CD4-positive, alpha-beta T cell treated with Interferon gamma for 1 hour (primary cell): ENCODE results near the gene ABCA4.
"Not testable (repeated sequence)": the region's sequence is repeated elsewhere in the genome, so short reads cannot be mapped to it uniquely, and the experiment has no call there.

Experiments used
- DNase-seq: peaks from one replicate; pipeline ENCODE4 v3.0.0-alpha.2; 2020

Gene ABCA4

DNA sequence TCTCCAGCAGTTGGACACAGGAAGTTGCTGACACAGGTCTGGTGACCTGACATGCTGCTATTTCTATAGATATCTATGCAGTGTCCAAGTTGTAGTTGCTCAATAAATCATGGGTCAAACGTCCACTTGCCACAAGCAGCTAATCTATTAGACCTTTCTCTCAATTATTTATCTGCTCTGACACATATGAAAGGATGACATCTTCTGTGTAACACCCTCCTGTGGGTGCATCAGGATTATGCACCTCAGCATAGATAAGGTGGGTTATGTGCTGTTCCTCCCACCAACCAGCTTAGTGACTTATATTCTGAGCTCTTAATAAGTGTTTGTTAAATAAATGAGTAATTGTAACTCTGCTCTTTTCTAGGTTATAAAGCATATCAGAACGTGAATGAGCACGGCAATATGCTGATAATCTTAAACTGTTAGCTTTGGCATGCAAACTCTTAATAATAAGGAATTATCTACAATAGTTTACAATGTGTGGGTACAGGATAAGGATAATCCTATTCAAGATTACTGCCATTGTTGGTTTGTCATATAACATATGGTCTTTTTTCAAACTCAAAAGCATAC lies 121.0 kb downstream of the ABCA4 start:
- DNase-seq, result no peak

DNA sequence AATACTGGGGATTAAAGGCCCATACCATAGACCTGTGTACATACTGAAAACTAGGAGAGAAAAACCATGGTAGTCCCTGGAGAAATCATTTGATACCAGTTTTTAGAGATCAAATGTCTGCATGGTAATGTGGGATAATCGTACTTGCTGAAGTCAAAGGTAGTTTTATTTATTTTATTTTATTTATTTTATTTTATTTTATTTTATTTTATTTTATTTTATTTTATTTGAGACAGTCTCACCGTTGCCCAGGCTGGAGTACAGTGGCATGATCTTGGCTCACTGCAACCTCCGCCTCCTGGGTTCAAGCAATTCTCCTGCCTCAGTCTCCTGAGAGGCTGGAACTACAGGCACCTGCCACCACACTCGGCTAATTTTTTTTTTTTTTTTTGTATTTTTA lies 122.4 kb downstream of the ABCA4 start:
- not testable (repeated sequence) for DNase-seq

DNA sequence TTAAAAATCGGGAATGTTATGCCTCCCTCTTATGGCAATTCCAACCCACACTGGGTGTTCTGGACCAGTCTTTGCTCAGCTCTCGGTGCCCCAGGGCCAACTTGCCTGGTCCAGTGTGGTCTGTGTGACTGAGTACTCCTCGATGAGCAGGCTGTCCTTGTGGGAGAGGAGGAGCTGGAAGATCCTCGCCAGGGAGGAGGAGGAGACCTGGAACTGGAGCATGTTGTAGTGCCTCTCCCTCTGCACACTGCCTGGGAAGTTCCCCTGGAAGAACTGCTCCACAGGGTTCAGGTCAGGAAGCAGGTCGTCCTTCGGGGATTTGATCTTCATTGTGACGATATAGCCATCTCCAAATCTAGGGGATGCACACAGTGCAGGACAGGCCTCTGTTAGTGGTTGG lies 123.2 kb downstream of the ABCA4 start:
- no peak for DNase-seq

DNA sequence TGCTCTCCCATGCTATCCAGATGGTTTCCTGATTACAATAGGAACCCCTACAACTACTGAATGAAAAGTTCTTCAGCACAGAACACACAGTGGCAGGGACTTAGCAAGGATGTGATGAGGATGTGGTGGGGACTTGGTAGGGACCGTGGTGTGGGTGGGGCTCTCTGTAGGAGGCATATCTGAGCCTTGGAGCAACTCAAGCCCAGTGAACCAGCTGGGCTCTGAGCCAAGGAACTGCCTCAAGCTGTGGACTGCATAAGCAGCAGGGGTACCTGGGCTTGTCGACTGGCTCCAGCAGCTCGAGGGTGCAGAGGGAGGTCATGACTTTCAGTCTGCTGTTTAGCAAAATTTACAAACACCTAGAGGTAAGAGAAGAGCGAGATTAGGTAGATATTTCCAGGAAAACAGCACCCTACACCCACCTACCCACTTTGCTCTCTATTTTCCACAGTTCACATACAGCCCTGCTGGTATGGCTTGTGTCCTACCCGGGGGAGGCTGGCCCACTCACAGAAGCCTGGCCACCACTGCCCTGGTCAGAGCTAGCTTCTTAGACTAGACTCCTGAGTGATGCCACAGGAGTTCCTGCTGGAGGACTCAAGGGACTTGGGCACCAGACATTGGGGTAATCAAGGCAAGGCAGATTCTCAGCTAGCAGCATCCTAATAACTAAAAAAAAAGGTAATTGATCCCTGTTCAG lies 125.0 kb downstream of the ABCA4 start:
- DNase-seq, result no peak

DNA sequence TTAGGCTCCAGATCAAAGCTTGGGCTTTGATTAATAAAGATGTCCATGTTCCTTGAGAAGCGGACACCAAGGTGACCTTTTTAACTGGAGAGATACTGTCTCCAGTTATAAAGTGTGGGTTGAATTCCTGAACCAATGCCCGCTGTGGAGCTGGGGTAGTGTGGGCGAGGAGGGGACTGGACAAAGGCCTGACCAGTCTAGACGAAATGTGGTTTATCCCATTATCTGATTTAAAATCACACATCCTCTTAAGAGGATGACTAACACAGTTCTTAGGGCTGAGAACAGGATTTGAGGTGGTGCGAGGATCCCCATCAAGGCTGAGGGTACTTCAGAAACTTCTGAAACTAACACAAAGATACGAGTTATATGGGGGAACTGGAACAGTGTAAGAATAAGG lies 127.2 kb downstream of the ABCA4 start:
- no peak for DNase-seq

DNA sequence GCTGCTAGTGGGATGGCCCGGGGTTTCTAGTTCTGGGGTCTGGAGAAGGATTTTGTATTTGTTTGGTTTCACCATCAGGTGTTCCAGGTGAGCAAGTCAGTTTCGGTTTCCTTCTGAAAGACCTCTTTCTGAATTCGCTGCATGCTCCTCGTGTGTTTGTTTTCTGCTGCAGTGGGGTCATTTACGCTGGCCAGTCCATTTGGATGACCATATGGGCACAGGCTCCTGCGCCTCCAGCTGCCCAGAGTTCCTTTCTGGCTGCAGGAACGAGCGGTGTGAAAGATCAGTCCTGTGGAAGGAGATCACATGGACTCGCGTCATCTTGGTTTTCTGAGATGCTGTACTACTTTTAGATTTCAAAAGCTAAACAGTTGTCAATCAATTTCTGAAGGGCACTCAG lies 128.0 kb downstream of the ABCA4 start:
- no peak for DNase-seq

DNA sequence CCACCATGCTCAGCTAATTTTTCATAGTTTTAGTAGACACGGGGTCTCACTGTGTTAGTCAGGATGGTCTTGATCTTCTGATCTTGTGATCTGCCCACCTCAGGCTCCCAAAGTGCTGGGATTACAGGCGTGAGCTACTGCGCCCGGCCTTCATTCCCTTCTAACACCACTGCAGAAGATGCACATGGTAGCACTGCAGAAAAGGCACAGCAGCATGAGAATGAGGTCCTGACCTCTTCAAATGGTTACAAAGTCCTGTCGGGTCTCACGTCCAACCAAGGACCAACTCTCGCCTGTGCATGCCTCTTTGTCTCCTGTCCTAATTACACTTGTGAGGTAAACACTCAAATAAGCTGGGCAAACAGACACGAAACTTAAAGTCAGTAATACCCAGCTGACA lies 128.8 kb downstream of the ABCA4 start:
- no peak for DNase-seq

DNA sequence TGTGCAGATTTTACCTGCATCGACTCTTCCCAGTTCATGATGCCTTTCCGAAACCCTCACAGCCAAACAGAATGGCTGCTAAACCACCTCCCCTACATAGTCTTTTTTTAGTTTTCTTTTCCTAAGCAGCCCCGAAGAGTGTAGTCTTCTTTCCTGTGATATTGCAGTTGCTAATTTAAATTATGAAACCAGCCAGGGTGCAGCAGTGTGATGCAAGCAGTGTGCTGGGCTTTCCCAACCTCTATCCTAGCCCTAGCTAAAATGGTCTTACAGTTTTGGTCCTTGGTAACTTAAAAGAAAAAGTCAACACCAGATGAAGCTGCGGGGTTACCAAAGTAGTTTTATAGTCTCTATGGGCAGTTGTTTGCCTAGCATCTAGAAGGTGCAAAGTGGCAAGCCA lies 129.7 kb downstream of the ABCA4 start:
- DNase-seq, result no peak

DNA sequence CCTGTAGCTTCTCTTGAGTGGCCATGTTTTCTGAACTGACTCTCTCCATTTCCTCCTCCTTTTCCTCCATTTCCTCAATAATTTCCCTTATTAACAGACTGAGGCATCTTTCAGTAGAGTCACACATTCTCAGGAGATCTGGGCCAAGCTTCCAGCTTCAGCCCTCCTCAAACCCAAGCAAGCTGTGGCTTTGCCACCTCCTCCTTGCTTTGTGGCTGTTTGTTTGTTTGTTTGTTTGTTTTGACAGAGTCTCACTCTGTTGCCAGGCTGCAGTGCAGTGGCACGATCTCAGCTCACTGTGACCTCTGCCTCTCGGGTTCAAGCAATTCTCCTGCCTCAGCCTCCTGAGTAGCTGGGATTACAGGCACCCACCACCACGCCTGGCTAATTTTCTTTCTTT lies 130.5 kb downstream of the ABCA4 start:
- DNase-seq, result not testable (repeated sequence)

DNA sequence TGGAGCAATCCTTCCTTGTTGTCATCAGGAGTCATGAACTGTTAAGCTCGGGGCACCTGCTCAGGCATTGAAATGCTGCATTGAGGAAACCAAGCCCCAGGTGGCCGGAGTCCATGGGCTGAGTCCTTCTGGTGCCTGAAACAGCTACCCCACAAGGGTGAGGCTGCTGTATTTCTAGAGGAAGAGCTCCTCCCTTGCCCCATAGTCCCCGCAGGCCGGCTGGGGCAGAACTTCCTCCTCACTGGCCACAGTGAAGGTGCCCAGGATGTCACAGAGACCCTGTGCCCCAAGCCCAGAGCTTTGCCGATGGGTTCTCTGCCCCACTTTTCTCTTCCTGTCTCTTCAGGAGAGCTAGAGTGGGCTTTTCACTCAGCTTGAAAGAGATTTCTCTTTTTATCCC lies 130.9 kb downstream of the ABCA4 start:
- DNase-seq, result peak; percentile 7

DNA sequence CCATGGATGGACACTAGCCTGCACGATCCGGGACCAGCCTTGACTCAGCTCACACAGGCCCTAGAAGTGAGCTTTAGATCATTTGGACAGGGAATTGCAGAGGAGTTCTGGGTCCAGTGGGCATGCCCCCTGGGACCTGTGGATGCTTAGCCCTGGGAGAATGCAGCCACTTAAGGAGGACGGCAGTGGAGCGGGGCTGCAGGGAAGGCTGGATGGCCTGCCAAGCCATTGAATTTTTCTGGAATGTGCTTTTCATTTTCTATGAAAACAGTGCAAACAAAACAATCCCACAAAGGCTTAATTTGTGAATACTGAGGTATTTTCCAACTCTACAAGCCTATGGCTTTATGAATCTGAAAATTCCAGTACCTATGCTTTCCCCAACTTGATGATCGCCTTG lies 131.3 kb downstream of the ABCA4 start:
- no peak for DNase-seq

DNA sequence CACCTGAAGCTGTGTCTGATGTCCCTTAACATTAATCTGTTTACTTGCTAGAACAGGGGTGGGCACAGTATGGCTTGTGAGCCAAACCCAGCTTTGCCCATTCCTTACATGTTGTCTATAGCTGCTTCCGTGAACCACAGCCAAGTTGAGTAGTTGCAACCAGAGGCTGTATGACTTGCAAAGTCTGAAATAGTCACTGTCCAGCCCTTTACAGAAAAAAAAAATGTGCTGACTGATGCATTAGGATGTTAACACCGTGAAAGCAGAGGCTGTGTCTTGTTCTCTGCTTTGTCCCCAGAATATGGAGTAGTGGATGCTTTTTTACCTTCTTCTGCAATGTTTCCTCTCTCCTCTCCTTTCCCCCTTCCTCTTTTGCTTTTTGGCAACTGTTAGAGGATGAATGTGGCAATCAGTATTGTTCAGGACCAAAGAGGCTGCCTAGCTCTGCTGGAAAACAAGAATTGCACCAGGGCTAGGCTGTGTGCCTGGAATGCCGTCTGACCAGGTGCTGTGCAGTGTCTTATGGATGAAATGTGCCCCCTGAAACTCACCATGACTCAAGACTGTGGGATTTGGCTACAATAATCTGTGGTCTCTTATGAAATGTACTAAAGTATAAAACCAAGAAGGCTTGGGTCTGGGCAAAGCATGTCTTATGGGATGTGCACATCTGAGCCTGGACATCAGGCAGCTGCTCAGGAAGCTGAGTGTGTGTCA lies 132.2 kb downstream of the ABCA4 start:
- no peak for DNase-seq

DNA sequence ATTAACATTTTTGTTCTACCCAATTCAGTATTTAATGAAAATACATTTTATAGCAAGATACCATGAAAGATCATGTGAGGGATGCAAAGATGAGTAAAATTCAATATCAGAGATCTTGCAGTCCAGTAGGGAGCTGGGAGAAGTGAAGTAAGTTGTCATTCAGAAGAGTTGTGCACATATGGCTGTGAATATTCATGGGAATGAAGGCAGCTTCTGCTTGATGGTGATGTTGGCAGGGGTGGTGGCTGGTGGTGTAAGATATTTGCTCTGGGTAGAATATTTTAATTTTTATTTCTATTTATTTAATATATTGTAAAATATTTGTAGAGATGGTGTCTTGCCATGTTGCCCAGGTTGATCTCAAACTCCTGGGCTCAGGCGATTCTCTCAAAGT lies 139.7 kb downstream of the ABCA4 start:
- no peak for DNase-seq

DNA sequence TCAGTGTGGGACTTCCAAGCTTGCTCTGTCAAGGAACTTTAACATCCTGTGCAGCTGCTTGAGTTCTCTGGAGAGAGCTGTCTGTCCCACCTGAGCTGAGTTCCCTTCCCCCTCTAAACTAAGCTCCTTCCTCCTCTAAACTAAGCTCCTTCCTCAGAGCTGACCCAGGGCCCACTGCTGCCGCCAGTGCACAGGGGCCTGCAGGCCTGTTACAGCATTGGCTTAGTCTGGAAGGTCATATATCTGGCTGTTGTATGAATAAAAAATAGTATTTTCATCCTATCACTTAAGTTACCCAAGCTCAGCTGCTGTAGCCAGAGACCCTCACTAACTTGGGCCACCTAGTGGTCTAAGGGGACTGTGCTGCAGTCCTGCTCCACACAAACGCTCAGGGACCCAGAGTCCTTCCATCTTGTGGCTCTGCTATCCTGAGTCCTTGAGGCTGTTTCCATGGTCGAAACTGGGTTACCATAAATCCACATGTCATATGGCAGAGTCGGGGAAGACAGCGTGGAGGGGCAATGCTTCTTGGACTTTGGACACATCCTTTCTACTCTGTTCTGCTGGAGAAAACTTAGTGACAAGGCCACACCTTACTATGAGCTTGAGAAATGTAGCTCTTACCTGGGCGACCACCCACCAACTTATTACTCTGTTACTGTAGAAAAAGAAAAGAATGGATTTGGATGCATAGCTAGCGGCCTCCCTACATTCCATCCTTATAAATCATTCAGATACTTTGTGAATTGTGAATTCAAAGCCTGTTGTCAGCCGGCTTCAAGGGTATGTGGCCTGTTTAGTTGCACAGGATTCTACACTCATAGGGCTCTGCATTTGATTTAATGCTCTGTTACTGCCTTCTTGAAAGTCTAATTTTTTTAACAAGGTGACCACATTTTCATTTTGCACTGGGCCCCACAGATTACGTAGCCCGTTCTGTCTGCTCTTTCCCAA lies 140.4 kb downstream of the ABCA4 start:
- DNase-seq, result no peak

DNA sequence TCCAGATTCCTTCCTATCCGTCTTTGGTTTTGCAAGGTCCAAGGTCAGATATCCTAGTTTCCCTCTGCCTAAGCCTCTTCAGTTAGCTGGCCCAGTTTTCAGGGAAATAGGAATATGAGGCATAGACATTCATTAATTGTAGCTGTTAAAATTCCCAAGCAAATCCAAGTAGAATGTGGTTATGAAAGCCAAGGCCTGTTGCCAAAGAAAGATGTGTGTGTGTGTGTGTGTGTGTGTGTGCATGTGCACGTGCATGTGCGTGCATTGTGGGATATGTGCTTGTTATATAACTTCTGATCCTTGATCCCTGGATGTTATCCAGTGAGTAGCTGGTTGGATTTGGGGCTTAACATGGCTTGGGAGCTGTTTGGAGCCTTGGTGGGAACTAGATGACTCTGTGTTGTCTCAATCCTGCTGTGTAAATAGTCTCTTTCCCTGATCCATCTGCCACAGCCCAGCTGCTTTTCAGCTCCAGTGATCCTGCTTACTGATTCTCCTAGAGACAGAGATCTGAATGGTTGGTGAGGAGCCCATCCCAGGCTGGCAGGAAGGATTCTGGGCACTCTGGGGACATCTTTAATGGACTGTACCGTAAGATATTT lies 141.1 kb downstream of the ABCA4 start:
- DNase-seq, result no peak

DNA sequence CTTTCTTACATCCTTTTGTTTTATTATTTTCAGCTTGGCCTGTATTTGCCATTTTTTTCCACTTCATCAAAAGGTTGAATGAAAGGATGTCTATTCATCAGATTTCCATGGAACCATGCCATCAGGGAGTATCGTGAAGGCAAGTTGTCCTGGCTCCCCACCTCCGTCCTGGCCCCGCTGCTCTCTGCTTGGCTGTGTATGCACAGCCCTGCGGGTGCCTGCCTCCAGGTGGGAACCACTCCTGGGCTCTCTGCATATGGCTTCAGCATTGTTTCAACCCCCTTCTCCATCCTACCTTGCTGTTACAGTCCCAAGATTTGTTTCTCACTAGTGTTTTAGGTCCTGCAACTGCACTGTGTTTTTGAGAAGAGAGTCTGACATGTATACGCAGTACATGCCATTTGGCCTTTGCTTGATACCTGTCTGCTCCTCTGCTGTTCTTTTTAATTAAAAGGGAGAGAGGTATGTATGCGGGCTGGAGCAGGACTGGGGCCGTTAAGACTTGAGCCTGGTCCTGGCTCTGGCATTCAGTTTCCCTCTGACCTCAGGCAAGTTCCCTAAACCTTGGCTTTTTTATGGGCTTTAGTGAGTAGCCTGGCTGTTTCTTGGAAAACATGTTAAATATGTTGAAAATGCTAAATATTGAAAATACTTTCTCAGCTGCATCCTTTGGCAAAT lies 141.8 kb downstream of the ABCA4 start:
- no peak for DNase-seq

DNA sequence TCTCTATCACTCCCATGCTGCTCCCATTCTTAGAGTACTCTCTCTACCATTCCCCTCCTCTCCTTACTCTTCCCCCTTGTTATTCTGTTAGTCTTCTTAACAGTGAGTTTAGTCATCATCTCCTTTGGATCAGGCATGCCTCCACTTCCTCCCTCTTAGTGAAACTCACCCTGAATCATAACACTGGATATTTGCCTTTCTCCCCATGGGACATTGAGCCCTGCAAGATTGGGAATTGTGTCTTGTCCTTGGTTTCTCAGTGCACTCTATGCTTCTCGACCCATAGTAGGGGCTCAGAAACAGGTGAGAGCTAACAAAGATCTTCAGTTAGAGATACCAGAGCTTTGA lies 143.4 kb downstream of the ABCA4 start:
- DNase-seq, result no peak

DNA sequence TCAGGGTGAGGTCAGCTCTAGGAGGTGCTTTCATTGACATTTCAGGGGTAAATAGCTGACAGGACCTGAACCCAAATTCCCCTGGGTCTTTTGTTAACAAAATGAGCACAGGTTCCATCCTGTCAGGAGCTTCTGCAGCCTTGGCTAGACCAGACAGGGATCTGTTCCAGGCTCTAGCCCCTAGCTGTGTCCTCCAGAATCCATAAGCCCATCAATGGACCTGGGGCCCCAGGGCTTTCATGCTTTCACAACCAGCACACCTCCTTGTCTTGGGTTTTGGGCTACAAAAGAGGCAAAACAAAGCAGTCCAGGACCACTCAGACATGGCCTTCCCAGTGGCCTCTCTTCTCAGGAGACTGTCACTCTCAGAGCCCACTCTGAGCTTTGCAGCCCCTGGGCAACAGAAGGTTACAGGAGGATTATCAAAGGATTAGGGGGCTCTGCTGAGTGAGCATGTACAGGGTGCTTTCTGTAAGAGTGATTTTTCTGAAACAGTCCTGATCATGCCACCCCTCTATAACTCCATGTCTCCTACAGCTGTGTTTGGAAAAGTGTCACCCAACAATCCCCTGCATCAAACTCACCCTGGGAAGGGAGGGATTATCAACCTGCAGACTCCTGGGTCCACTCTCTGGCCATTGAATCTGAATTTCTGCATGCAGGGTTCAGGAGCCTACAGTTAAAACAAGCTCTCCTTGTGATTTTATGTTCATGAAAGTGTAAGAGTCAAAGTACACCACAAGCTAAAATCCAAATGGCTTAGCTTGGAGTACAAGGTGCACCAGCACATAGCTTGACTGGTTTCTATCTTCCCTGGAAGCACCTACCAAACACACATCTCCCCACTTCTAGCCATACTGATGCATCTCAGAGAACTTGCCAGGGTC lies 144.0 kb downstream of the ABCA4 start:
- DNase-seq, result no peak

DNA sequence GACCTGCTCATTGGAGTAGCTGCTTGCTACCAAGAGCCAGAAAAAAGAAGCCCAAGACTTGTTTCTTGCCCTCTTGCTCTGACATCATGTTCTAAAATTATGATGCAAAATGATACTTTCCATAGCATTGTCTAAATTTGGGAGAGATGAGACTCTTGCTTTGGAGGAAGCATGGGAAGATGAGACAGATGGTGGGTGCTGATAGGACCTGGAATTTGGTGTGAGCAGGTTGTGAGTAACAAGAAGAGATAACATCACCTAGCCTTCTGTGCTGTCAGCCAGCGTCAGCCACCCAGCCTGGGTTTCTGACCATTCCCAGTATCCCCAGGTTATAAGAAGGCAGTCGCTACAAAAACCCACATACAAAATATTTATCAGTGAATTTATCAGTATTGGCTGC lies 144.7 kb downstream of the ABCA4 start:
- no peak for DNase-seq

DNA sequence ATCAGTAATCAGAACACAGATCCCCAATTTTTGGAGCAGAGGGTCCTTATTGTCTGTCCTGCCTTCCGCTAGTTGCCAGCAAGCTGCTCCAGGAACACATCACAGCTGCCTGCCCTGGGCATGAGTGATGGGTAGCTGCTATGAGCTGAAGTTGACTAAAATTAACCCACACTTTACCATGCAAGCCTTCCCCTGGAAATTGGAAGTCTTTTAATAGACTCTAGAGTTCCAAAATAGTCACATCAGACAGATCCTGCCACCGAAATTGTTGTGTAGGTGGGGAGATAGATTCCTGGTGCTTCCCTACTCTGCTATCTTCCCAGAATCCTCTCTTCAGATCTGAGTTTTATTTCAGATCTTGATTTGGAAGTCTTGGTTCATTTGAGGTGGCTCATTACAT lies 148.6 kb downstream of the ABCA4 start:
- no peak for DNase-seq

DNA sequence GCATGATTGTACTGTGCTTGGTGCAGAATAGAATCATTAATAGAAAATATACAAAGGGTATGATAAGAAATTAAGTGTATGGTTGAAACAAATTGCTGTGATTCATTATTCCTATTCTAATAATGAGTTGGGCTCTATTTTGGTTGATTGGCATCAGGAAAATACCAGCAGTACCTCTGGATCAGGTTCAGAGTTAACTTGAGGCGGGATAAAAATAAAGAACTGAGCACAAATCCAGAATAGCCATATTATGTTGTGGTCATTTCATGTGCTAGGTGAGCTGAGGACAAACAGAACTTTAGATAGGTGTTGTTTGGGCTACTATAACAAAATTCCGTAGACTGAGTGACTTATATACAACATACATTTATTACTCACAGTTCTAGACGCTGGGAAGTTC lies 151.1 kb downstream of the ABCA4 start:
- no peak for DNase-seq
